ENCODE data around the gene NMNAT2.
A peak's percentile ranks its signal among the peaks of the same experiment; 100 is the strongest.
"Not testable (repeated sequence)": the region's sequence is repeated elsewhere in the genome, so short reads cannot be mapped to it uniquely, and the experiment has no call there.

NMNAT2 gene

GRCh38 chr1:183267646-183268431 lies 150.3 kb downstream of the NMNAT2 start:
- DNase-seq: no peak

- peak in 1 of 56 donors; percentile 3 for DNase-seq
Observed at GRCh38 chr1:183263886-183264602, 154.1 kb downstream of the NMNAT2 start.

GRCh38 chr1:183262628-183263200 lies 155.5 kb downstream of the NMNAT2 start:
- DNase-seq: no peak

- DNase-seq: no peak
Observed at GRCh38 chr1:183259924-183260323, 158.3 kb downstream of the NMNAT2 start.

- no peak for DNase-seq
Observed at GRCh38 chr1:183255073-183255472, 163.1 kb downstream of the NMNAT2 start.

- DNase-seq: no peak
Observed at GRCh38 chr1:183251959-183252450, 166.2 kb downstream of the NMNAT2 start.

- no peak for DNase-seq
Observed at GRCh38 chr1:183251101-183251958, 166.8 kb downstream of the NMNAT2 start.

GRCh38 chr1:183249941-183250452 lies 168.2 kb downstream of the NMNAT2 start:
- no peak for DNase-seq

GRCh38 chr1:183248989-183249691 lies 169.0 kb downstream of the NMNAT2 start:
- no peak for DNase-seq

- DNase-seq: no peak
Observed at GRCh38 chr1:183247931-183248330, 170.2 kb downstream of the NMNAT2 start.

- no peak for DNase-seq
Observed at GRCh38 chr1:183247484-183247883, 170.7 kb downstream of the NMNAT2 start.

- no peak for DNase-seq
Observed at GRCh38 chr1:183247066-183247465, 171.1 kb downstream of the NMNAT2 start.

- no peak for DNase-seq
Observed at GRCh38 chr1:183246436-183246835, 171.7 kb downstream of the NMNAT2 start.

- DNase-seq: no peak
Observed at GRCh38 chr1:183245357-183245756, 172.8 kb downstream of the NMNAT2 start.

- DNase-seq: no peak
Observed at GRCh38 chr1:183244466-183244865, 173.7 kb downstream of the NMNAT2 start.

GRCh38 chr1:183243161-183244050 lies 174.8 kb downstream of the NMNAT2 start:
- no peak for DNase-seq

- no peak for DNase-seq
Observed at GRCh38 chr1:183242556-183242955, 175.6 kb downstream of the NMNAT2 start.

GRCh38 chr1:183241471-183241870 lies 176.7 kb downstream of the NMNAT2 start:
- DNase-seq: no peak

- DNase-seq: not testable (repeated sequence)
Observed at GRCh38 chr1:183240853-183241252, 177.3 kb downstream of the NMNAT2 start.

- no peak for DNase-seq
Observed at GRCh38 chr1:183240526-183240825, 177.7 kb downstream of the NMNAT2 start.

Data from nucleus accumbens (tissue), 56 donors.